ENCODE results near the gene ICOS.

GRCh38 chr2:203975912-203976311 is 39.3 kb downstream of the ICOS start:
- TF ChIP-seq CTCF (IDR thresholded peaks at IDR 0.05) (no peak), POLR2A (IDR thresholded peaks at IDR 0.05) (no peak), POLR2AphosphoS5 (IDR thresholded peaks at IDR 0.05) (no peak), EP300 (IDR thresholded peaks at IDR 0.05) (no peak)
